22Rv1 (cell line): Measurements from ENCODE around the gene ERBB2.

Experiments
- H3K27ac ChIP-seq: fragments of 450-650 bp; 2 replicates; pipeline ENCODE4 v1.5.1; 2017
- ZFX ChIP-seq: fragments of 450-650 bp; IDR thresholded peaks from 2 replicates; pipeline ENCODE4 v1.6.1; 2017; ENCODE audit warnings: antibody characterized with exemption, borderline replicate concordance
- TF ChIP-seq, protein P1 (sequence below): fragments of 450-650 bp; IDR thresholded peaks from 2 replicates; pipeline ENCODE4 v1.5.1; 2017; ENCODE audit warnings: mild to moderate bottlenecking

Gene ERBB2

GRCh38 chr17:39658346-39658745 is 41.5 kb upstream of the ERBB2 start:
- TF ChIP-seq, protein P1, sequence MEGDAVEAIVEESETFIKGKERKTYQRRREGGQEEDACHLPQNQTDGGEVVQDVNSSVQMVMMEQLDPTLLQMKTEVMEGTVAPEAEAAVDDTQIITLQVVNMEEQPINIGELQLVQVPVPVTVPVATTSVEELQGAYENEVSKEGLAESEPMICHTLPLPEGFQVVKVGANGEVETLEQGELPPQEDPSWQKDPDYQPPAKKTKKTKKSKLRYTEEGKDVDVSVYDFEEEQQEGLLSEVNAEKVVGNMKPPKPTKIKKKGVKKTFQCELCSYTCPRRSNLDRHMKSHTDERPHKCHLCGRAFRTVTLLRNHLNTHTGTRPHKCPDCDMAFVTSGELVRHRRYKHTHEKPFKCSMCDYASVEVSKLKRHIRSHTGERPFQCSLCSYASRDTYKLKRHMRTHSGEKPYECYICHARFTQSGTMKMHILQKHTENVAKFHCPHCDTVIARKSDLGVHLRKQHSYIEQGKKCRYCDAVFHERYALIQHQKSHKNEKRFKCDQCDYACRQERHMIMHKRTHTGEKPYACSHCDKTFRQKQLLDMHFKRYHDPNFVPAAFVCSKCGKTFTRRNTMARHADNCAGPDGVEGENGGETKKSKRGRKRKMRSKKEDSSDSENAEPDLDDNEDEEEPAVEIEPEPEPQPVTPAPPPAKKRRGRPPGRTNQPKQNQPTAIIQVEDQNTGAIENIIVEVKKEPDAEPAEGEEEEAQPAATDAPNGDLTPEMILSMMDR: no peak
- TF ChIP-seq ZFX: no peak
- no peak overlapping the region for H3K27ac ChIP-seq

GRCh38 chr17:39658760-39659159 is 41.1 kb upstream of the ERBB2 start:
- H3K27ac ChIP-seq: no peak overlapping the region

DNA sequence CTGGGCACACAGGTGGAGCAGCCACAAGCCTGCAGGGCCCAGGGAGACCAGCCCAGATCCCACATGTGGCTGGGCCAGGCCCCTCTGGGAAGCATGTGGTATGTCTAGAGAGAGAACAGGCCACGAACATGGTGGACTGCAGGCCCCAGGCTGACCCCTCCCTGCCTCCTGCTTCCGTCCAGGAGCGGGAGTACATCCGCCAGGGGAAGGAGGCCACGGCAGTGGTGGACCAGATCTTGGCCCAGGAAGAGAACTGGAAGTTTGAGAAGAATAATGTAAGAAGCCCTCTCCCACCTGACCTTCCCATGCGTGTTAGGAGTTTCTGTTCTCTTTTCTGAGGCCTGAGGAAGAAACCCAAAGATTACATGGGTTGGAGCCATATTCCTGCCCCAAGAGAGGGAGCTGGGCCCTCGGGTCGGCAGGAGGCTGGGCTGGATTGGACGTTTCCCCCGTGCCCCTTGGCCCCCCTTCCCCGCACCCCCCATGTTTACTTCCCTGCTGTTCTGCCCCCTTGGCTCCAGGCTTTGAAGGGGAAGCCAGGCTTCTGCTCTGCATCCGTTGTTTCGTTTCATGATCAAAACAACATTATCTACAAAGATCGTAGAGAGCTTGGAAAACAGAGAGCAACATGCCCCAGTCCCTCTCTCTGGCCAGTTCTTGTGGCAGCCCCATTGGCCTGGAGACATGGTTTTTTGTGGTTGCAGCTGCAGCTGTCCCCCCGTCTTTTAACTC is 40.4 kb upstream of the ERBB2 start:
- TF ChIP-seq ZFX: no peak
- TF ChIP-seq, protein P1: no peak
- no peak overlapping the region for H3K27ac ChIP-seq

More at GRCh38 chr17:39658760-39659159, 41.1 kb upstream of the ERBB2 start:
- TF ChIP-seq ZFX: no peak
- TF ChIP-seq, protein P1: no peak

DNA sequence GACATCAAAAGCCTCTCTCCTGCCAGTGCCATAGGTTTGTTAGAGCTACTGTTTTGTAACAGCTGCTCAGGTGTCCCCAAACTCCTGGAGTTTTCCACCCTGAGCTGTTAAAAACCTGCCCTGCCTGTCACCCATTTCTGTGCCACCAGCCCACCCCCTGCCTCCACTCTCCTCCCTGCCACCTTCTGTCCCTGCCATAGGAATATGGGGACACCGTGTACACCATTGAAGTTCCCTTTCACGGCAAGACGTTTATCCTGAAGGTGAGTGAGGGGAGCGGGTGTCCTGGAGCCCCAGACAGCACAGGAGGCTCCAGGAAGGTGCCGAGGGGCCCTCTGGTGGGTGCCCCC is 39.9 kb upstream of the ERBB2 start:
- H3K27ac ChIP-seq: no peak overlapping the region
- TF ChIP-seq ZFX: no peak
- TF ChIP-seq, protein P1: no peak

GRCh38 chr17:39660397-39661385 is 39.2 kb upstream of the ERBB2 start:
- H3K27ac ChIP-seq: no peak overlapping the region
- TF ChIP-seq ZFX: no peak
- TF ChIP-seq, protein P1: no peak

DNA sequence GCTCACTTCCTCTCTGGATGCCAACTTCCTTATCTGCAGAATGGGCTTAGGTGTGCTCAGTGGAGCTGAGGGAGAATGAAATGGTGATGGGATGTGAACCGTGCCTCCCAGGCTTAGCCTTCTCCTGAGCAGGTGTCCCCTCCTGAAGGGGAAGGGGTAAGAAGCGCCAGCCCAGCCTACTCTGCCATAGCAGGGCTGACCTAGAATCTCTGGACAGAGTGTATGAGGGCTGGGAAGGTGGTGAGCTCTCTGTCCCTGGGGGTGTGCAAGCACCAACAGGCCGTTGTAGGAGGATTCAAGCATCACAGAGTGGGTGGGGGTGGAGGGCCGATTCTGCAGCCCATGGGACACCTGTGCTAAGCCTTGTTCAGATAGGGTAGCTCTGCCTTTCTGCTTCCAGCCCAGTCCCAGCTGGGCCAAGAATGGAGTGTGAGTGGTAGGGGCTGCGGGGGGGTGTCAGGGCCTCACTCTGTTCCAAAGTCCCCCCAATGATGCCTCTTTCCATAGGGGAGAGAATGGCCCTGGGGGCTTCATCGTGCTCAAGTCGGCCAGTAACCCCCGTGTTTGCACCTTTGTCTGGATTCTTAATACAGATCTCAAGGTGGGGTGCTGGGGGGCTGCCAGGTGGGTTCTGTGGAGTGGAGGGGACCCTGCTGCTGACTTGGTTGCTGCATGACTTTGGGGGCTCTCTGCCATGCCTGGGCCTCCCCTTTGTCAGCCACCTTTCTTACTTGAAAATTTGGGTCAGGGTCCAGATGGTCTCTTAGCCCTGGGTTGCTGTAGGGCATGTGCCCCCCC is 37.9 kb upstream of the ERBB2 start:
- TF ChIP-seq ZFX: no peak
- TF ChIP-seq, protein P1: no peak
- peak overlapping the region; percentile 56 for H3K27ac ChIP-seq
